SK-N-SH (cell line): ENCODE results near the gene PTH. TPM values are rescaled to one million over a fixed set of nuclear protein-coding genes. Genes with fewer than 3 reads are reported as not detected.

Source experiments
- CTCF ChIA-PET: fragments of 300-600, 350-600 bp; formaldehyde crosslinking; extraction: SDS; loops from one replicate; lab custom pipeline; 2021; lab: Yijun Ruan, JAX
- POLR2A ChIA-PET: fragments of 350-600 bp; sonication (Branson Sonifier 250); formaldehyde crosslinking; extraction: SDS; loops from one replicate; lab custom pipeline; 2020; ENCODE audit warnings: antibody characterized with exemption, inconsistent platforms; lab: Yijun Ruan, JAX
- DNase-seq: peaks from one replicate; pipeline ENCODE4 v3.0.0; 2012
- H2AFZ ChIP-seq: fragments of 200-600 bp; sonication (generic); 2 replicates; pipeline ENCODE4 v1.8.1; 2016; ENCODE audit warnings: antibody characterized with exemption, mild to moderate bottlenecking, low read depth
- H3F3A ChIP-seq: fragments of 200-600 bp; sonication (generic); replicated peaks from 2 replicates; pipeline ENCODE3; 2016; ENCODE audit warnings: antibody characterized with exemption, mild to moderate bottlenecking; ENCODE audit not compliant: insufficient read depth
- H3K27ac ChIP-seq, 2 experiments: fragments of 200-500 bp in 1 of 2; fragments of 200-600 bp in 1 of 2; sonication (Bioruptor generic) in 1 of 2; sonication (generic), shearing (Covaris generic) in 1 of 2; 2 replicates each; pipeline versions ENCODE4 v1.5.1 to v1.6.1; 2014 to 2016; ENCODE audit warnings: low read depth in 2 of 2, inconsistent platforms in 1 of 2, low read length in 1 of 2, mild to moderate bottlenecking in 1 of 2, mixed read lengths in 1 of 2
- H3K27me3 ChIP-seq: fragments of 200-600 bp; sonication (generic), shearing (Covaris generic); 2 replicates; pipeline ENCODE4 v1.6.1; 2016; ENCODE audit warnings: mixed run types; ENCODE audit not compliant: insufficient read depth
- H3K36me3 ChIP-seq, 2 experiments: fragments of 200-500 bp in 1 of 2; fragments of 200-600 bp in 1 of 2; sonication (Bioruptor generic) in 1 of 2; sonication (generic) in 1 of 2; replicated peaks in 1 of 2; 2 replicates each; pipeline versions ENCODE3 to v1.5.1; 2014 to 2016; ENCODE audit warnings: low read length in 1 of 2, mild to moderate bottlenecking in 1 of 2; ENCODE audit not compliant: insufficient read depth in 2 of 2, control insufficient read depth in 1 of 2
- H3K4me1 ChIP-seq, 2 experiments: fragments of 200-500 bp in 1 of 2; fragments of 200-600 bp in 1 of 2; sonication (Bioruptor generic) in 1 of 2; sonication (generic), shearing (Covaris generic) in 1 of 2; 2 replicates each; pipeline versions ENCODE4 v1.5.1 to v1.6.1; 2014 to 2016; ENCODE audit warnings: low read depth in 1 of 2, low read length in 1 of 2, mixed run types in 1 of 2; ENCODE audit not compliant: insufficient read depth in 2 of 2, control insufficient read depth in 1 of 2
- H3K4me2 ChIP-seq: fragments of 200-600 bp; sonication (generic), shearing (Covaris generic); 2 replicates; pipeline ENCODE4 v1.6.1; 2017; ENCODE audit warnings: mixed run types
- H3K4me3 ChIP-seq, 2 experiments: fragments of 200-500 bp in 1 of 2; fragments of 200-600 bp in 1 of 2; sonication (Bioruptor generic) in 1 of 2; sonication (generic), shearing (Covaris generic) in 1 of 2; 2 replicates each; pipeline versions ENCODE4 v1.5.1 to v1.8.1; 2014 to 2016; ENCODE audit warnings: low read depth in 2 of 2, inconsistent platforms in 1 of 2, low read length in 1 of 2, mild to moderate bottlenecking in 1 of 2, mixed read lengths in 1 of 2, moderate library complexity in 1 of 2
- H3K79me2 ChIP-seq: fragments of 200-600 bp; sonication (generic); 2 replicates; pipeline ENCODE4 v1.8.1; 2017; ENCODE audit warnings: mild to moderate bottlenecking; ENCODE audit not compliant: insufficient read depth
- H3K9ac ChIP-seq: fragments of 200-600 bp; sonication (generic); 2 replicates; pipeline ENCODE4 v1.6.1; 2017; ENCODE audit warnings: mixed run types
- H3K9me2 ChIP-seq: fragments of 200-600 bp; sonication (generic); 2 replicates; pipeline ENCODE4 v1.6.1; 2017; ENCODE audit warnings: mixed run types
- H3K9me3 ChIP-seq: fragments of 200-600 bp; sonication (generic); 2 replicates; pipeline ENCODE4 v1.6.1; 2017; ENCODE audit warnings: mixed run types, mild to moderate bottlenecking, moderate library complexity
- H4K20me1 ChIP-seq: fragments of 200-600 bp; sonication (generic); 2 replicates; pipeline ENCODE4 v1.6.1; 2017; ENCODE audit warnings: mild to moderate bottlenecking, mixed run types; ENCODE audit not compliant: insufficient read depth
- CHD2 ChIP-seq: fragments of 150-350 bp; IDR thresholded peaks from 2 replicates; pipeline ENCODE4 v1.6.1; 2018; ENCODE audit warnings: low read length; ENCODE audit not compliant: partially characterized antibody
- EP300 ChIP-seq, 2 experiments: IDR thresholded peaks; 2 replicates each; pipeline versions ENCODE4 v1.4.0 to v1.6.1; 2012; ENCODE audit warnings: borderline replicate concordance in 1 of 2, low read depth in 1 of 2, low read length in 1 of 2
- FOSL2 ChIP-seq: IDR thresholded peaks from 2 replicates; pipeline ENCODE4 v1.4.0; 2012; ENCODE audit warnings: low read depth, mild to moderate bottlenecking, moderate library complexity, borderline replicate concordance
- POLR2AphosphoS5 ChIP-seq: IDR thresholded peaks from 2 replicates; pipeline ENCODE4 v1.6.1; 2012; ENCODE audit warnings: low read depth, low read length
- RCOR1 ChIP-seq: fragments of 150-350 bp; IDR thresholded peaks from 2 replicates; pipeline ENCODE4 v1.6.1; 2017; ENCODE audit warnings: antibody characterized with exemption, low read length
- RXRA ChIP-seq: IDR thresholded peaks from 2 replicates; pipeline ENCODE4 v1.4.0; 2012; ENCODE audit warnings: low read depth, mild to moderate bottlenecking, borderline replicate concordance
- SIN3A ChIP-seq: IDR thresholded peaks from 2 replicates; pipeline ENCODE4 v1.6.1; 2012; ENCODE audit warnings: low read depth, mild to moderate bottlenecking, low read length, moderate library complexity, borderline replicate concordance
- SMC3 ChIP-seq: IDR thresholded peaks from 2 replicates; pipeline ENCODE4 v1.6.1; 2012; ENCODE audit warnings: low read depth, low read length, improper control_type of control experiment
- WGBS: methylation state at CpG from one replicate; pipeline ENCODE4 v1.1.6; 2017; ENCODE audit warnings: low lambda C conversion rate; 5-methylcytosine and 5-hydroxymethylcytosine counted together
- polyA plus RNA-seq, 3 experiments: library from polyadenylated mRNA; depleted of rRNA; stranded (reverse); fragments of >200 nt; gene quantifications; 2 replicates each; pipeline ENCODE4 v1.2.3, GENCODE V29; 2012
- TF ChIP-seq, protein P1 (sequence below): IDR thresholded peaks from 2 replicates; pipeline ENCODE4 v1.4.0; 2012; ENCODE audit warnings: low read depth, borderline replicate concordance
- TF ChIP-seq, protein P2 (sequence below): IDR thresholded peaks from 2 replicates; pipeline ENCODE4 v1.6.1; 2012; ENCODE audit warnings: mild to moderate bottlenecking, low read depth, low read length, moderate library complexity
- TF ChIP-seq, protein P3 (sequence below): IDR thresholded peaks from 2 replicates; pipeline ENCODE4 v1.4.0; 2012; ENCODE audit warnings: low read depth
- TF ChIP-seq, protein P4 (sequence below): IDR thresholded peaks from 2 replicates; pipeline ENCODE4; 2012
- TF ChIP-seq, protein P5 (sequence below): IDR thresholded peaks from 2 replicates; pipeline ENCODE4 v1.4.0; 2012; ENCODE audit warnings: low read depth, borderline replicate concordance

PTH gene
- polyA plus RNA-seq, 1 of the 3 experiments (the other 2 are of a cell fraction), result not detected

DNA sequence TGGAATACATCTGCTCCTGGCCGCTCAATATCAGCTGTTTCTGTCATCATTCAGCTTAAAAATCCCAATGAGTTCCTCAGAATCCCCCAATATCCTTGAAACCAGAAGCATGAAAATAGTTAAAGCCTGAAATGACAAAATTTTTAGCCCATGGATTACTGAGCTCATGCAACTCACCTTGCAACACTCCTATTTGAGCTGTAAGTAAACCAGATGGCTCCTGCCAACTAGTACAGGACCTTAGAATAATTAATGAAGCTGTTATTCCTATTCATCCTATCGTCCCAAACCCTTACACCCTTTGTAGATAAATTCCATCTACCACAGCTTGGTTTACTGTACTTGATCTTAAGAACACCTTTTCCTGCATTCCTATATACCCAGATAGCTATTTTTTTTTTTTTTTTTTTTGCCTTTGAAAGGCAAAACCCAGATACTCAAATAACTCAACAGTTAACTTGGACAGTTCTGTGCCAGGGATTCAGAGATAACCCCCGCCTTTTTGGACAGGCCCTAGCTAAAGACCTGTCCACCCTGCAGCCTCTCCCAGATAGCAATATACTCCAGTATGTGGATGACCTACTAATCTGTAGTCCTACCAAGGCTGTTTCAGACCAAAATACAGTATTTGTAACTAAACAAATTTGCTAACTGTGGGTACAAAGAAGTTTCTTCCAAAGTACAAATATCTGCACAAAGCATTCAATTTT is 22.6 kb downstream of the PTH start:
- peaks cover 10% of the 10 kb centered on the region; the same call in 1 of the 2 replicates for H3K27me3 ChIP-seq
- no peak overlapping the region for H3K27ac ChIP-seq
- H3F3A ChIP-seq, result no peaks in the 10 kb centered on the region
- CTCF ChIA-PET, result no interaction called here
- H3K9ac ChIP-seq, result no peak overlapping the region
- H3K4me3 ChIP-seq, result no peak overlapping the region
- H3K9me3 ChIP-seq, result no peaks in the 10 kb centered on the region
- 43% methylated on average over 3 of the region's 3 CpGs for WGBS
- no peaks in the 10 kb centered on the region for H3K4me1 ChIP-seq
- H2AFZ ChIP-seq, result no peak overlapping the region
- no peak overlapping the region for H3K4me2 ChIP-seq
- POLR2A ChIA-PET, result interaction anchor here (0.7 kb wide), 1 partner anchor 1520 kb away, joined by 3 read pairs; no protein-coding TSS in a partner anchor
- H3K79me2 ChIP-seq, result no peaks in the 10 kb centered on the region
- no peak for DNase-seq
- H3K9me2 ChIP-seq, result no peaks in the 10 kb centered on the region
- H3K36me3 ChIP-seq, result no peaks in the 10 kb centered on the region
- no peak for TF ChIP-seq CHD2
- TF ChIP-seq, protein P1, sequence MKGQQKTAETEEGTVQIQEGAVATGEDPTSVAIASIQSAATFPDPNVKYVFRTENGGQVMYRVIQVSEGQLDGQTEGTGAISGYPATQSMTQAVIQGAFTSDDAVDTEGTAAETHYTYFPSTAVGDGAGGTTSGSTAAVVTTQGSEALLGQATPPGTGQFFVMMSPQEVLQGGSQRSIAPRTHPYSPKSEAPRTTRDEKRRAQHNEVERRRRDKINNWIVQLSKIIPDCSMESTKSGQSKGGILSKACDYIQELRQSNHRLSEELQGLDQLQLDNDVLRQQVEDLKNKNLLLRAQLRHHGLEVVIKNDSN, result no peak
- TF ChIP-seq, protein P2, sequence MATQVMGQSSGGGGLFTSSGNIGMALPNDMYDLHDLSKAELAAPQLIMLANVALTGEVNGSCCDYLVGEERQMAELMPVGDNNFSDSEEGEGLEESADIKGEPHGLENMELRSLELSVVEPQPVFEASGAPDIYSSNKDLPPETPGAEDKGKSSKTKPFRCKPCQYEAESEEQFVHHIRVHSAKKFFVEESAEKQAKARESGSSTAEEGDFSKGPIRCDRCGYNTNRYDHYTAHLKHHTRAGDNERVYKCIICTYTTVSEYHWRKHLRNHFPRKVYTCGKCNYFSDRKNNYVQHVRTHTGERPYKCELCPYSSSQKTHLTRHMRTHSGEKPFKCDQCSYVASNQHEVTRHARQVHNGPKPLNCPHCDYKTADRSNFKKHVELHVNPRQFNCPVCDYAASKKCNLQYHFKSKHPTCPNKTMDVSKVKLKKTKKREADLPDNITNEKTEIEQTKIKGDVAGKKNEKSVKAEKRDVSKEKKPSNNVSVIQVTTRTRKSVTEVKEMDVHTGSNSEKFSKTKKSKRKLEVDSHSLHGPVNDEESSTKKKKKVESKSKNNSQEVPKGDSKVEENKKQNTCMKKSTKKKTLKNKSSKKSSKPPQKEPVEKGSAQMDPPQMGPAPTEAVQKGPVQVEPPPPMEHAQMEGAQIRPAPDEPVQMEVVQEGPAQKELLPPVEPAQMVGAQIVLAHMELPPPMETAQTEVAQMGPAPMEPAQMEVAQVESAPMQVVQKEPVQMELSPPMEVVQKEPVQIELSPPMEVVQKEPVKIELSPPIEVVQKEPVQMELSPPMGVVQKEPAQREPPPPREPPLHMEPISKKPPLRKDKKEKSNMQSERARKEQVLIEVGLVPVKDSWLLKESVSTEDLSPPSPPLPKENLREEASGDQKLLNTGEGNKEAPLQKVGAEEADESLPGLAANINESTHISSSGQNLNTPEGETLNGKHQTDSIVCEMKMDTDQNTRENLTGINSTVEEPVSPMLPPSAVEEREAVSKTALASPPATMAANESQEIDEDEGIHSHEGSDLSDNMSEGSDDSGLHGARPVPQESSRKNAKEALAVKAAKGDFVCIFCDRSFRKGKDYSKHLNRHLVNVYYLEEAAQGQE, result no peak
- TF ChIP-seq RCOR1, result no peak
- TF ChIP-seq POLR2AphosphoS5, result no peak
- no peak for TF ChIP-seq EP300 (IDR thresholded peaks at IDR 0.05; ENCODE audit: borderline replicate concordance in 1 of 2, low read depth in 1 of 2, low read length in 1 of 2)
- TF ChIP-seq SIN3A, result no peak
- no peak for TF ChIP-seq FOSL2
- no peaks in the 10 kb centered on the region for H4K20me1 ChIP-seq

DNA sequence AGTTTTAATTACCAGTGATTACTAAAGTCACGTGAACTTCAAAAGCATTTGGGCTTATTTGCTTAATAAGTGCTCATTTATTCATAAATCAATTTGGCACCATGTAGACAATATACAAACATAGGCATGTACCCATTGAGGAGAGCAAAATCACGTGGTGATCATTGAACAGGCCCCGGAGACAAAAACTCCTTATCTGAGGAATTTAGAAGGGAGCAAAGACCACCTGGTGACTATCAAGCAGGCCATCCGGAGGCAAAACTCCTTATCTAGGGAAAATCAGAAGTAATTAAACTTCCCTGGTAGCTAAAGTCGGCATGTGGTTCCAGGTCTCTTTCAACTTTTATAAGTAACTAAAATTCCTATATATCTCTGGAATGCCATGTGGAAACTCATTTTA is 27.0 kb downstream of the PTH start:
- Histone ChIP-seq H3K27ac (no peak overlapping the region), H3K79me2 (no peaks in the 10 kb centered on the region), H4K20me1 (no peaks in the 10 kb centered on the region), H3K36me3 (no peaks in the 10 kb centered on the region), H3K4me2 (no peak overlapping the region), H2AFZ (no peak overlapping the region), H3F3A (peaks cover 4% of the 10 kb centered on the region), H3K4me1 (peaks cover 3% of the 10 kb centered on the region in 2 experiments; a peak in 2 of 4 replicates), H3K9me2 (no peaks in the 10 kb centered on the region), H3K9me3 (no peaks in the 10 kb centered on the region), H3K9ac (no peak overlapping the region), H3K4me3 (no peak overlapping the region), H3K27me3 (peaks cover 10% of the 10 kb centered on the region; the same call in 1 of the 2 replicates)
- 34% methylated on average over 5 of the region's 5 CpGs for WGBS
- POLR2A ChIA-PET, result no interaction called here
- CTCF ChIA-PET, result interaction anchor here (1.1 kb wide), 1 partner anchor 84 kb away, joined by 3 read pairs; no protein-coding TSS in a partner anchor
- DNase-seq, result no peak
- TF ChIP-seq RXRA, result no peak
- no peak for TF ChIP-seq POLR2AphosphoS5
- no peak for TF ChIP-seq SMC3
- TF ChIP-seq, protein P3, sequence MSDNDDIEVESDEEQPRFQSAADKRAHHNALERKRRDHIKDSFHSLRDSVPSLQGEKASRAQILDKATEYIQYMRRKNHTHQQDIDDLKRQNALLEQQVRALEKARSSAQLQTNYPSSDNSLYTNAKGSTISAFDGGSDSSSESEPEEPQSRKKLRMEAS, result no peak
- TF ChIP-seq, protein P2, result no peak
- TF ChIP-seq, protein P4, sequence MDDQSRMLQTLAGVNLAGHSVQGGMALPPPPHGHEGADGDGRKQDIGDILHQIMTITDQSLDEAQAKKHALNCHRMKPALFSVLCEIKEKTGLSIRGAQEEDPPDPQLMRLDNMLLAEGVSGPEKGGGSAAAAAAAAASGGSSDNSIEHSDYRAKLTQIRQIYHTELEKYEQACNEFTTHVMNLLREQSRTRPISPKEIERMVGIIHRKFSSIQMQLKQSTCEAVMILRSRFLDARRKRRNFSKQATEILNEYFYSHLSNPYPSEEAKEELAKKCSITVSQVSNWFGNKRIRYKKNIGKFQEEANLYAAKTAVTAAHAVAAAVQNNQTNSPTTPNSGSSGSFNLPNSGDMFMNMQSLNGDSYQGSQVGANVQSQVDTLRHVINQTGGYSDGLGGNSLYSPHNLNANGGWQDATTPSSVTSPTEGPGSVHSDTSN, result no peak
- TF ChIP-seq, protein P5, sequence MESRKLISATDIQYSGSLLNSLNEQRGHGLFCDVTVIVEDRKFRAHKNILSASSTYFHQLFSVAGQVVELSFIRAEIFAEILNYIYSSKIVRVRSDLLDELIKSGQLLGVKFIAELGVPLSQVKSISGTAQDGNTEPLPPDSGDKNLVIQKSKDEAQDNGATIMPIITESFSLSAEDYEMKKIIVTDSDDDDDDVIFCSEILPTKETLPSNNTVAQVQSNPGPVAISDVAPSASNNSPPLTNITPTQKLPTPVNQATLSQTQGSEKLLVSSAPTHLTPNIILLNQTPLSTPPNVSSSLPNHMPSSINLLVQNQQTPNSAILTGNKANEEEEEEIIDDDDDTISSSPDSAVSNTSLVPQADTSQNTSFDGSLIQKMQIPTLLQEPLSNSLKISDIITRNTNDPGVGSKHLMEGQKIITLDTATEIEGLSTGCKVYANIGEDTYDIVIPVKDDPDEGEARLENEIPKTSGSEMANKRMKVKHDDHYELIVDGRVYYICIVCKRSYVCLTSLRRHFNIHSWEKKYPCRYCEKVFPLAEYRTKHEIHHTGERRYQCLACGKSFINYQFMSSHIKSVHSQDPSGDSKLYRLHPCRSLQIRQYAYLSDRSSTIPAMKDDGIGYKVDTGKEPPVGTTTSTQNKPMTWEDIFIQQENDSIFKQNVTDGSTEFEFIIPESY, result no peak
